SK-N-SH treated with all-trans-retinoic acid at 6 μM for 48 hours (cell line): ENCODE results near the gene ARL16.

Source experiments
- ATAC-seq: fragments of 200-7000 bp; cut with Tn5 transposase; 3 replicates; pipeline ENCODE4 v1.9.1; 2020; ENCODE audit warnings: mild to moderate bottlenecking, moderate library complexity
- ARNTL ChIP-seq: fragments of 450-650 bp; formaldehyde crosslinking; IDR thresholded peaks from 2 replicates; pipeline ENCODE4 v1.5.0; 2020; ENCODE audit warnings: low read depth, mild to moderate bottlenecking, moderate library complexity, borderline replicate concordance
- BACH2 ChIP-seq: fragments of 250-450 bp; sonication (Bioruptor Pico); IDR thresholded peaks from 2 replicates; pipeline ENCODE4 v1.9.0; 2021; ENCODE audit warnings: mild to moderate bottlenecking, borderline replicate concordance
- CREB5 ChIP-seq: fragments of 250-450 bp; sonication (Bioruptor Pico); IDR thresholded peaks from 2 replicates; pipeline ENCODE4 v1.5.1; 2020; ENCODE audit warnings: low read depth, mild to moderate bottlenecking, moderate library complexity
- CSDC2 ChIP-seq: fragments of 250-450 bp; sonication (Bioruptor Pico); IDR thresholded peaks from 2 replicates; pipeline ENCODE4 v1.5.0; 2020; ENCODE audit warnings: mild to moderate bottlenecking, moderate library complexity
- ESRRG ChIP-seq: fragments of 250-450 bp; sonication (Bioruptor Pico); IDR thresholded peaks from 2 replicates; pipeline ENCODE4 v1.6.1; 2021; ENCODE audit warnings: mild to moderate bottlenecking
- GLIS3 ChIP-seq: fragments of 250-450 bp; sonication (Bioruptor Pico); IDR thresholded peaks from 2 replicates; pipeline ENCODE4 v1.5.0; 2020; ENCODE audit warnings: mild to moderate bottlenecking, moderate library complexity
- ISL1 ChIP-seq: fragments of 250-450 bp; sonication (Bioruptor Pico); IDR thresholded peaks from 2 replicates; pipeline ENCODE4 v2.1.2; 2022; ENCODE audit warnings: mild to moderate bottlenecking, moderate library complexity
- OSR1 ChIP-seq: fragments of 250-450 bp; sonication (Bioruptor Pico); IDR thresholded peaks from 2 replicates; pipeline ENCODE4 v1.8.0; 2022; ENCODE audit warnings: moderate library complexity, mild to moderate bottlenecking, inconsistent platforms
- POU6F1 ChIP-seq: fragments of 250-450 bp; sonication (Bioruptor Pico); IDR thresholded peaks from 2 replicates; pipeline ENCODE4 v1.8.0; 2021; ENCODE audit warnings: low read depth, mild to moderate bottlenecking, moderate library complexity, borderline replicate concordance
- SNAI2 ChIP-seq: fragments of 250-450 bp; sonication (Bioruptor Pico); IDR thresholded peaks from 2 replicates; pipeline ENCODE4 v1.5.0; 2020; ENCODE audit warnings: mild to moderate bottlenecking, moderate library complexity
- TSHZ2 ChIP-seq: fragments of 250-450 bp; sonication (Bioruptor Pico); IDR thresholded peaks from 2 replicates; pipeline ENCODE4 v1.5.0; 2020; ENCODE audit warnings: mild to moderate bottlenecking, moderate library complexity
- ZC3H10 ChIP-seq: fragments of 250-450 bp; sonication (Bioruptor Pico); IDR thresholded peaks from 2 replicates; pipeline ENCODE4 v1.5.1; 2021; ENCODE audit warnings: mild to moderate bottlenecking, moderate library complexity
- ZFP3 ChIP-seq: fragments of 250-450 bp; sonication (Bioruptor Pico); IDR thresholded peaks from 2 replicates; pipeline ENCODE4 v1.5.0; 2020; ENCODE audit warnings: mild to moderate bottlenecking, moderate library complexity
- ZNF565 ChIP-seq: fragments of 450-650 bp; formaldehyde crosslinking; conservative IDR thresholded peaks from 2 replicates; pipeline ENCODE4 v1.5.0; 2020; ENCODE audit warnings: low read depth, mild to moderate bottlenecking, moderate library complexity
- ZNF70 ChIP-seq: fragments of 450-650 bp; formaldehyde crosslinking; IDR thresholded peaks from 2 replicates; pipeline ENCODE4 v1.5.0; 2020; ENCODE audit warnings: mild to moderate bottlenecking, moderate library complexity
- TF ChIP-seq, protein P1 (sequence below): fragments of 250-450 bp; sonication (Bioruptor Pico); IDR thresholded peaks from 2 replicates; pipeline ENCODE4 v1.8.0; 2020; ENCODE audit warnings: mild to moderate bottlenecking, moderate library complexity, borderline replicate concordance
- TF ChIP-seq, protein P2 (sequence below): fragments of 250-450 bp; sonication (Bioruptor Pico); IDR thresholded peaks from 2 replicates; pipeline ENCODE4 v1.5.1; 2021; ENCODE audit warnings: mild to moderate bottlenecking, moderate library complexity

The ARL16 gene

DNA sequence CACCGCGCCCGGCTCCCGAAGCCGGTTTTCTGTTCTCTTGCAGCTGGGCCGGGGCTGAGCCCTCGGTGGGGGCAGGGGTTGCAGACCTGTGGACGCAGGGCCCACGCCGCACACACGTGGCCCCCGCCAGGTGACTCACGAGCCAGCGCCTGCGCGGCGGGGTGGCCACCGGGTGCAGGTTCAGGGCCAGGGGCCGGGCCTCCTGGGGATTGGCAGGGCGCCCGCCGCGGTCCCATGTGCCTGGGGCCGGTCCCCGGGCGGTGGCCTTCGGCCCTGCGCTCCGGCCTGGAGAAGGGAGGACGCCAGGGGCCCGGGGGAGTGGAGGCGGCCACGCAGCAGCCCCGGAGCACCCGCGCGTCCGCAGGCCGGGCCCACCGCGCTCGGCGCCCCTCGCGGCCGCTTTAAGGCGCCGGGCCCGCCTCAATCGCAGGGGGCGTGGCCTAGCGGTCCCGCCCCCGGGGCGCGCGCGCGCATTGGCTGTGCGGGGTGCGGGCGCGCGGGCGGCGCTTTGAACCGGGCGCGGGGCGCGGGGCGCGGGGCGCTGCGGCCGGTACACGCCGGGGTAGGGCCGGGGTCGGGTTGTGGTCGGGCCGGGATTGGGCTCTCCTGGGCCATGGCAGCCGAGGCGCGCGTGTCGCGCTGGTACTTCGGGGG, 28.3 kb upstream of the ARL16 start, which contains the start of gene SLC25A10:
SLC25A10 (plus strand) TSS at position 471 of the 654 bp plus-strand sequence; CDS start at position 614, 143 bp downstream.
- ATAC-seq = peak; percentile 57
- TF ChIP-seq ZC3H10 = peak; percentile 10; the same call in 1 of the 2 replicates
- TF ChIP-seq ZNF565 = no peak
- no peak for TF ChIP-seq SNAI2
- TF ChIP-seq GLIS3 (CRISPR knock-in tag) = no peak
- TF ChIP-seq CSDC2 (CRISPR knock-in tag) = 0 out of 2 replicates have a peak, but pooled peaks have one; percentile 61
- no peak for TF ChIP-seq ISL1
- TF ChIP-seq ZFP3 = 0 out of 2 replicates have a peak, but pooled peaks have one; percentile 12
- 0 out of 2 replicates have a peak, but pooled peaks have one; percentile 43 for TF ChIP-seq ESRRG (CRISPR knock-in tag)
- no peak for TF ChIP-seq TSHZ2

DNA sequence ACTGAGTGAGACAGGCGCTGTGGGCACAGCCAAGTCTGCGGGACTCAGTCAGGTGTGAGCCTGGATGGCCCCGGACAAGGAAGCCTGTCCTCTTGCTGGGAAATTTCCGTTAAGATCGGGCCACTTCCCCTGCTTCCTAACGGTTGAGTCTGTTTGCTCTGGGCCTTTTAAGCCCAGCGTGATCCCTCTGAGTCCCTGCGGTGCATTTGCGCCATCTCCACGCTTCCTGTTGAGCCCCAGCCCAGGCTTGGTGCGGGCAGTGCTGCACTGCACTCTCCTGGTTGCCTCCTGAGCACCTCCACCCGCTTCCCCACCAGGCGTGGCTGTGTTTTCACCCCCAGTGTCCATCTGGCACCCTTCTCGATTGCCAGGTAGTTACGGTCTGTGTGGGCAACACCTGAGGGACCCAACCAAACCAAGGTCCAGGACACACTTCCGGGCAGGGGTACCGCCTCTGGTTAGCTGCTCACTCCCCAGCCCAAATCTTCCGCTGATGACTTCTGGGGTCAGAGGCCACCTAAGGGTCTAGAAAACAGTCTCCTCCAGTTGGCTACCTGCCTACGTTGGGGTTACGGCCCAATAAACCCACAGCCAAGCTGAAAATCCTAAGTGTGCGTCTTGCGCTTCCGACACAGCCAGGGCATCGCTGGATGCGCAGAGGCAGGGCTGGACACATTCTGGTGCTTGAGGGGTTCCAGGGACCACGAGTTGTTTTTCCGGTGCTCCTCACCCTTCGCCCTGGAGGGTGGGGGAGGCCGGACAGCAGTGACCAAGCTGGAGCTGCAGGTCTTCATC, 27.1 kb upstream of the ARL16 start:
- no peak; the same call in 2 of the 3 replicates for ATAC-seq
- 0 out of 2 replicates have a peak, but pooled peaks have one; percentile 35 for TF ChIP-seq CREB5 (CRISPR knock-in tag)
- no peak for TF ChIP-seq BACH2 (CRISPR knock-in tag)
- no peak for TF ChIP-seq ZNF565
- no peak for TF ChIP-seq CSDC2 (CRISPR knock-in tag)
- TF ChIP-seq, protein P1, sequence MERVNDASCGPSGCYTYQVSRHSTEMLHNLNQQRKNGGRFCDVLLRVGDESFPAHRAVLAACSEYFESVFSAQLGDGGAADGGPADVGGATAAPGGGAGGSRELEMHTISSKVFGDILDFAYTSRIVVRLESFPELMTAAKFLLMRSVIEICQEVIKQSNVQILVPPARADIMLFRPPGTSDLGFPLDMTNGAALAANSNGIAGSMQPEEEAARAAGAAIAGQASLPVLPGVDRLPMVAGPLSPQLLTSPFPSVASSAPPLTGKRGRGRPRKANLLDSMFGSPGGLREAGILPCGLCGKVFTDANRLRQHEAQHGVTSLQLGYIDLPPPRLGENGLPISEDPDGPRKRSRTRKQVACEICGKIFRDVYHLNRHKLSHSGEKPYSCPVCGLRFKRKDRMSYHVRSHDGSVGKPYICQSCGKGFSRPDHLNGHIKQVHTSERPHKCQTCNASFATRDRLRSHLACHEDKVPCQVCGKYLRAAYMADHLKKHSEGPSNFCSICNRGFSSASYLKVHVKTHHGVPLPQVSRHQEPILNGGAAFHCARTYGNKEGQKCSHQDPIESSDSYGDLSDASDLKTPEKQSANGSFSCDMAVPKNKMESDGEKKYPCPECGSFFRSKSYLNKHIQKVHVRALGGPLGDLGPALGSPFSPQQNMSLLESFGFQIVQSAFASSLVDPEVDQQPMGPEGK = no peak

- TF ChIP-seq POU6F1 (CRISPR knock-in tag) = no peak
- TF ChIP-seq ZNF70 (CRISPR knock-in tag) = no peak
- TF ChIP-seq ISL1 = no peak
- no peak for TF ChIP-seq CREB5 (CRISPR knock-in tag)
- TF ChIP-seq ZC3H10 = no peak
- TF ChIP-seq ZNF565 = no peak
- no peak for TF ChIP-seq SNAI2
- TF ChIP-seq ZFP3 = no peak
- TF ChIP-seq CSDC2 (CRISPR knock-in tag) = no peak
- no peak for TF ChIP-seq OSR1 (CRISPR knock-in tag)
- TF ChIP-seq ARNTL (CRISPR knock-in tag) = no peak
- TF ChIP-seq ESRRG (CRISPR knock-in tag) = no peak
- TF ChIP-seq, protein P2, sequence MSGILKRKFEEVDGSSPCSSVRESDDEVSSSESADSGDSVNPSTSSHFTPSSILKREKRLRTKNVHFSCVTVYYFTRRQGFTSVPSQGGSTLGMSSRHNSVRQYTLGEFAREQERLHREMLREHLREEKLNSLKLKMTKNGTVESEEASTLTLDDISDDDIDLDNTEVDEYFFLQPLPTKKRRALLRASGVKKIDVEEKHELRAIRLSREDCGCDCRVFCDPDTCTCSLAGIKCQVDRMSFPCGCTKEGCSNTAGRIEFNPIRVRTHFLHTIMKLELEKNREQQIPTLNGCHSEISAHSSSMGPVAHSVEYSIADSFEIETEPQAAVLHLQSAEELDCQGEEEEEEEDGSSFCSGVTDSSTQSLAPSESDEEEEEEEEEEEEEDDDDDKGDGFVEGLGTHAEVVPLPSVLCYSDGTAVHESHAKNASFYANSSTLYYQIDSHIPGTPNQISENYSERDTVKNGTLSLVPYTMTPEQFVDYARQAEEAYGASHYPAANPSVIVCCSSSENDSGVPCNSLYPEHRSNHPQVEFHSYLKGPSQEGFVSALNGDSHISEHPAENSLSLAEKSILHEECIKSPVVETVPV = no peak
- no peak for ATAC-seq
These were observed 25.2 kb upstream of the ARL16 start for GRCh38 chr17:81708739-81709185.
